ENCODE data around the gene HARS1. TPM values are rescaled to one million over a fixed set of nuclear protein-coding genes. Genes with fewer than 3 reads are reported as not detected.
"Not testable (repeated sequence)": the region's sequence is repeated elsewhere in the genome, so short reads cannot be mapped to it uniquely, and the experiment has no call there.

The HARS1 gene
- total and polyA plus RNA-seq, 12 donors: 30.3 to 53.2 (median 37.0) TPM

GRCh38 chr5:140713562-140714094 lies 22.5 kb upstream of the HARS1 start:
- Histone ChIP-seq H3K27ac (no peak overlapping the region), H3K4me3 (no peak overlapping the region), H3K9me3 (no peaks in the 10 kb centered on the region), H3K36me3 (no peaks in the 10 kb centered on the region), H3K4me1 (peaks cover 0 to 20% (median 4%) of the 10 kb centered on the region in 9 donors), H3K27me3 (no peaks in the 10 kb centered on the region)
- ATAC-seq: no peak
- DNase-seq: no peak
- 71 to 86% methylated on average over 1 of the region's 1 CpG for WGBS, 2 donors
- intact Hi-C loops (cut with DNase I): loop anchor here in 3 of 10 donors (5.0 to 10.0 kb wide), 2 partner anchors 341 to 349 kb away; partner anchors contain the start of gene SLC4A9 (in 2 of the 3)
- no peak for TF ChIP-seq CTCF (IDR thresholded peaks at IDR 0.05)

GRCh38 chr5:140711794-140712193 lies 20.6 kb upstream of the HARS1 start:
- 87 to 91% methylated on average over 1 of the region's 1 CpG for WGBS, 2 donors
- no peak for TF ChIP-seq CTCF (IDR thresholded peaks at IDR 0.05)
- peak overlapping the region in 5 of 10 donors; percentile 54 to 77 (median 67) for H3K4me3 ChIP-seq
- intact Hi-C loops (cut with DNase I): loop anchor here in 3 of 10 donors (5.0 to 10.0 kb wide), 2 partner anchors 339 to 347 kb away; partner anchors contain the start of gene SLC4A9 (in 2 of the 3)
- peaks cover 0 to 20% (median 4%) of the 10 kb centered on the region in 9 donors for H3K4me1 ChIP-seq
- DNase-seq (no peak), ATAC-seq (no peak)
- no peaks in the 10 kb centered on the region for H3K27me3 ChIP-seq
- peaks cover 0 to 12% (median 0%) of the 10 kb centered on the region in 9 donors for H3K36me3 ChIP-seq
- H3K9me3 ChIP-seq: no peaks in the 10 kb centered on the region
- peak overlapping the region in 3 of 10 donors; percentile 72 to 95 (median 89) for H3K27ac ChIP-seq

DNA sequence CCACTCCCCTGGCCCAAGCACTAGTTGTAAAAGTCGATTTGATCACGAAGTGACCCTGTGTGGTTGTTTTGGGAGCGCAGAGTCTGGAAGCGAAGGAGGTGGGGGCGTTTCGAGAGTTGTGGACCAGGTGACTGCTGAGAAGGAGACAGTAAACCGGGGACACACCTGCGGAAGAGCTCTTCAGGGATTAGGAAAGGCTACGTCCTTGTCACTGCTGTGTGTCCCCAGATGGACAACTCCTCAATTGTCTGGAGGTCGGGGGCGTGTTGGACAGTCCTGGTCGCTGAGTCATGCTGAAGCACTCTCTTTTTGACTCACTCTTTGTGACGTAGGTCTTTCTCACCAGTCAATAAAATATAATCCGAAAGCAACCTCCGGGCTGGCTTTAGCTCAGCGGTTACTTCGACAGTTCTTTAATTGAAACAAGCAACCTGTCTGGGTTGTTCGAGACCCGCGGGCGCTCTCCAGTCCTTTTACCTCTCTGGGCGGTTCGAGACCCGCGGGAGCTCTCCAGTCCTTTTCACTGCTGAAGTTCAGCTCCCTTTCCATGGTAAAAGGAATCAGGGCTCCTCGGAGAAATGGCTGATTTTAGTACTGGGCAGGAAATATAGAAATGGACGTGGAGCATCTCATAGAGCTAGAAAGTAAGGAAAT lies 19.9 kb upstream of the HARS1 start:
- Histone ChIP-seq H3K9me3 (no peaks in the 10 kb centered on the region), H3K4me1 (peaks cover 0 to 20% (median 4%) of the 10 kb centered on the region in 9 donors), H3K27ac (peak overlapping the region in 9 of 10 donors; percentile 72 to 95 (median 83)), H3K27me3 (no peaks in the 10 kb centered on the region), H3K36me3 (peaks cover 0 to 19% (median 5%) of the 10 kb centered on the region in 9 donors), H3K4me3 (peak overlapping the region; percentile 31 to 77 (median 66))
- no peak for TF ChIP-seq CTCF (IDR thresholded peaks at IDR 0.05)
- peak; percentile 91 to 98 (median 97) for ATAC-seq
- 1% methylated on average over 27 of the region's 27 CpGs for WGBS, 2 donors
- intact Hi-C loops (cut with DNase I): loop anchor here in 3 of 10 donors (5.0 to 10.0 kb wide), 2 partner anchors 339 to 346 kb away; partner anchors contain the start of gene SLC4A9 (in 2 of the 3)
- DNase-seq: peak; percentile 82 to 88

DNA sequence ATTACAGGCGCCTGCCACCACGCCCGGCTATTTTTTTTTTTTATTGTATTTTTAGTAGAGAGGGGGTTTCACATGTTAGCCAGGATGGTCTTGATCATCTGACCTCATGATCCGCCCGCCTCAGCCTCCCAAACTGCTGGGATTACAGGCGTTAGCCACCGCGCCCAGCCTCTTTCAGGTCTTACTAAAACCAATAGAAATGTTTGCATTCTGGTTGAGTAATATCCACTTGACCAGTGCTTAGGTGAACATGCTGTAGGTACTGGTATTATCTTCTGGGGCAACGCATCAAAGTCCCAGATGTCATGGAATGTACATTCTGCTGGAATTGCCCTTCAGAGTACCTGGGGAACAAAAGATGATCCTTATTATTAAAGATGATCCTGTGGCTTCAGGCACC lies 17.6 kb upstream of the HARS1 start:
- not testable (repeated sequence) for DNase-seq, ATAC-seq, H3K4me3 ChIP-seq, H3K27me3 ChIP-seq, H3K9me3 ChIP-seq, H3K27ac ChIP-seq
- peaks cover 0 to 42% (median 22%) of the 10 kb centered on the region in 9 donors for H3K36me3 ChIP-seq
- 91 to 95% methylated on average over 9 of the region's 9 CpGs for WGBS, 2 donors
- intact Hi-C loops (cut with DNase I): loop anchor here in 1 of 10 donors (10.0 kb wide), 1 partner anchor 304 kb away; the partner anchor contains the start of gene ANKHD1
- H3K4me1 ChIP-seq: peaks cover 0 to 20% (median 4%) of the 10 kb centered on the region in 9 donors
